ENCODE data around the gene VSNL1. TPM values are rescaled to one million over a fixed set of nuclear protein-coding genes. Genes with fewer than 3 reads are reported as not detected.

The VSNL1 gene
- total RNA-seq, 4 donors from 2014 or later = not detected

- Histone ChIP-seq H3K4me3 (no peak overlapping the region), H3K36me3 (no peaks in the 10 kb centered on the region), H3K9me3 (no peaks in the 10 kb centered on the region), H3K27me3 (no peaks in the 10 kb centered on the region), H3K4me1 (peaks cover 0 to 3% (median 0%) of the 10 kb centered on the region in 4 donors), H3K27ac (no peak overlapping the region)
- no peak for DNase-seq
- TF ChIP-seq POLR2A (IDR thresholded peaks at IDR 0.05) = no peak
- no peak for TF ChIP-seq CTCF (IDR thresholded peaks at IDR 0.05)
Measured at GRCh38 chr2:17638196-17638743, 97.8 kb downstream of the VSNL1 start.

GRCh38 chr2:17640406-17640805 is 99.9 kb downstream of the VSNL1 start:
- H3K27me3 ChIP-seq = no peaks in the 10 kb centered on the region
- H3K4me3 ChIP-seq = no peak overlapping the region
- DNase-seq = no peak
- H3K9me3 ChIP-seq = no peaks in the 10 kb centered on the region
- no peaks in the 10 kb centered on the region for H3K36me3 ChIP-seq
- H3K4me1 ChIP-seq = peaks cover 0 to 8% (median 0%) of the 10 kb centered on the region in 4 donors
- TF ChIP-seq CTCF (IDR thresholded peaks at IDR 0.05) (no peak), POLR2A (IDR thresholded peaks at IDR 0.05) (no peak)
- no peak overlapping the region for H3K27ac ChIP-seq

- Histone ChIP-seq H3K27ac (no peak overlapping the region), H3K27me3 (no peaks in the 10 kb centered on the region), H3K9me3 (no peaks in the 10 kb centered on the region), H3K4me3 (no peak overlapping the region), H3K4me1 (peaks cover 0 to 8% (median 0%) of the 10 kb centered on the region in 4 donors), H3K36me3 (no peaks in the 10 kb centered on the region)
- no peak for TF ChIP-seq POLR2A (IDR thresholded peaks at IDR 0.05)
- TF ChIP-seq CTCF (IDR thresholded peaks at IDR 0.05) = no peak
- DNase-seq = peak in 1 of 3 donors; percentile 62
Measured at GRCh38 chr2:17643031-17643615, 102.6 kb downstream of the VSNL1 start.

GRCh38 chr2:17644997-17645720 is 104.7 kb downstream of the VSNL1 start:
- Histone ChIP-seq H3K27me3 (no peaks in the 10 kb centered on the region), H3K36me3 (no peaks in the 10 kb centered on the region), H3K4me1 (peaks cover 0 to 8% (median 0%) of the 10 kb centered on the region in 4 donors), H3K9me3 (no peaks in the 10 kb centered on the region), H3K27ac (no peak overlapping the region), H3K4me3 (no peak overlapping the region)
- TF ChIP-seq POLR2A (IDR thresholded peaks at IDR 0.05) (no peak), CTCF (IDR thresholded peaks at IDR 0.05) (no peak)
- DNase-seq = no peak

- Histone ChIP-seq H3K4me3 (no peak overlapping the region), H3K27ac (no peak overlapping the region), H3K4me1 (peaks cover 0 to 8% (median 0%) of the 10 kb centered on the region in 4 donors), H3K27me3 (no peaks in the 10 kb centered on the region), H3K36me3 (no peaks in the 10 kb centered on the region), H3K9me3 (no peaks in the 10 kb centered on the region)
- peak in 2 of 3 donors; percentile 35 to 71 for DNase-seq
- no peak for TF ChIP-seq POLR2A (IDR thresholded peaks at IDR 0.05)
- peak; percentile 56 to 93 (median 88) for TF ChIP-seq CTCF (IDR thresholded peaks at IDR 0.05)
Measured at GRCh38 chr2:17646081-17646554, 105.6 kb downstream of the VSNL1 start.
